ENCODE results near the gene BRD1. TPM values are rescaled to one million over a fixed set of nuclear protein-coding genes. Genes with fewer than 3 reads are reported as not detected.

The BRD1 gene
- total RNA-seq, 2 donors from 2014 or later: 17.8 to 19.6 TPM

DNA sequence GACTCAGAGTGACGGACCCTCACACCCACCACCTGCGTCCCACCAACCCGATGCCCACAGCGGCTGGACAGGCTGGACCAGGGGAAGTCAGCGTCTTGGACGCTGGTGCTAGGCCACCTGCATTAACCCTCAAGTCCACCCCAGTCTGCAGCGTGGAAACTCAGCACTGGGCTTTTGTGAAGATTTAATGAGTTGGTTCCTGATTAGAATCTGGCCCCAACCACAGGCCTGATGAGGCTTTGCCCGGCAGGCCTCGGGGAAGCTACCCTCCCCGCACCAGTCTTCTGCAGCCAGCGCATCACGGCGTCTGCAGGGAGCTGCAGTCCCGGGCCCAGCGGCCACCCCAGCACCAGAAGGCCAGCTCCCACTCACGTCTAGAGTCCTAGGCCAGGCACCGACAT lies 101.0 kb downstream of the BRD1 start:
- ATAC-seq (no peak), DNase-seq (no peak)
- intact Hi-C loops (cut with DNase I): no loop called here

GRCh38 chr22:49726022-49726681 lies 101.5 kb downstream of the BRD1 start:
- ATAC-seq (no peak), DNase-seq (no peak)
- intact Hi-C loops (cut with DNase I): no loop called here

DNA sequence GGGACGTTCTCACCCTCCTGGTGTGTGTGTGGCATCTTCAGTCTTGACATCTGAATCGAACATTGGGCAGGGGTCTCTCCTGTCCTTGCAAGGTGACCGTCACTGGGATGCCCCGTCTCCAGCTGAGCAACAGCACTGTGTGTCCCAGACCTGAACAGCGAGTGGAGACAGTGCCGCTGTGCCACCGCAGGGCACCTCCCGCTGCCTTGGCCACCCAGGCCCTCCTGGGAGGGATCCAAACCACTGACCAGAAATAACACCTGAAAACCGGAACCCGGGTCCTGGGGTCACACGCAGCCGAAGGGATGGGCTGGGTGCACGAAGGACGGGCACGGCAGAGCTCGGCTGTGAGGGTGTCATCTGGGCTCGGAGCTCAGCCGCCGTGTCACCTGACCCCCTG lies 102.2 kb downstream of the BRD1 start:
- intact Hi-C loops (cut with DNase I): no loop called here
- DNase-seq: no peak
- ATAC-seq: no peak

DNA sequence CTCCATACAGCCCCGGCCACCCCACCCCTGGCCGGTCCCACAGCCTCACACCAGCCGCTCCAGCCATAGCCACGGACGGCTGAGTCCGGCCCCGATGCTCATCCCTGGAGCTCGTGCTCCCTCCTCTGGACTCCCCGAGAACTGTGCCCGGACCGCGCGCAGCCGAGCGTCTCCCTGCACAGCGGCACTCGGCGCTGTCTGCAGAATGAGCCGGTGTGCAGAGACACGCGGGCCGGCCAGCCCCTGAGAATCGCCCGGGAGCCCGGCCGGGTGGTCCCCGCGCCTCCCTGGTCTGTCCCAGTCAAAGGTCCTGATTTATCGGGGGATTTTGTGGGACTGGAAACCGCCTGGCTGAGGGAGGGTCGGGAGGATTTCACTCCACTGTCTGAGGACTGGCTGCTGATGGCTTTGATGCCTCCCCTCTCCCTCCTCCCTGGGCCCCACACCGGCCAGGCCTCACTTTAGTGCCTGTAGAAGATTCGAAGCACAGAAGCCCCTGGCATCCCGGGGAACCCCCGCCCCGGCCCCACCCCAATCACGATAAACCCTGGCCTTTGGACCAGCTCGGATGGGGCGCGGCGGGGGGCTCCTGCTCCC lies 102.7 kb downstream of the BRD1 start:
- ATAC-seq (peak; percentile 76 to 85), DNase-seq (peak; percentile 66)
- intact Hi-C loops (cut with DNase I): no loop called here

- ATAC-seq (no peak), DNase-seq (no peak)
- intact Hi-C loops (cut with DNase I): no loop called here
Measured at GRCh38 chr22:49724030-49724892, 103.4 kb downstream of the BRD1 start.

DNA sequence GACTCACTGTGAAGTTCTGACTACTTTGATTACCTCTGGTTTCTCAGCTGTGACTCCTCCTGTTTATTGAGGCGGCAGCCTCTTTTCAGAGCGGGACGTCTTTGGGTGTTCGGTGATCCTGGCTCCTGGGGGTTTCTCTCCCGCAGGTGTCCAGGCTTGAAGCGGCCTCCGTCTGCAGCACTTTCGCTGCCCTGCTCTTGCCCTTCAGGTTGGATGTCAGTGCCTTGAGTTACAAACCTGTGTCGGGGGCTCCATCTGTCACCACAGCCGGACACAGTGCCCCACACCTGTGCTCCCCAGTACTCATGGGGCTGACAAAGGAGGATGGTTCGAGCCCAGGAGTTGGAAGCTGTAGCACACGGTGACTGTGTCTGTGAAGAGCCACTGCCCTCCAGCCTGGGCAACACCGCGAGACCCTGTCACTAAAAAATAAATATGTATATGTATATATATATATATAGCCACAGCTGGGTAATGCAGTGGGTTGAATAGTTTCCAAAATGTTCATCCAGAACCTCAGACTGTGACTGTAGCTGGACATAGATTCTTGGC lies 104.1 kb downstream of the BRD1 start:
- intact Hi-C loops (cut with DNase I): no loop called here
- no peak for ATAC-seq

More for the DNA sequence above, 104.1 kb downstream of the BRD1 start:
- no peak for DNase-seq

Other genes with a start within 250 kb of the BRD1 start
- 1 to 10 TPM; 4.4 to 6.7 TPM for gene ZBED4, start 26.0 kb upstream of the BRD1 start, total RNA-seq
- 10 to 100 TPM; 15.3 to 15.9 TPM for gene ALG12, start 90.6 kb upstream of the BRD1 start, total RNA-seq
- gene CRELD2, start 90.8 kb upstream of the BRD1 start, total RNA-seq: 10 to 100 TPM; 30.1 to 43.7 TPM
- 10 to 100 TPM; 44.1 to 66.8 TPM for gene PIM3, start 132.9 kb upstream of the BRD1 start, total RNA-seq
- gene IL17REL, start 184.9 kb upstream of the BRD1 start, total RNA-seq: not detected
- gene TTLL8, start 230.4 kb upstream of the BRD1 start, total RNA-seq: not detected

Data from left cardiac atrium (tissue), 4 donors.